ENCODE measurements around the gene TRIOBP. TPM values are rescaled to one million over a fixed set of nuclear protein-coding genes. Genes with fewer than 3 reads are reported as not detected.

TRIOBP gene
- total and polyA plus RNA-seq, 7 donors: 19.1 to 42.7 (median 24.6) TPM

- peaks cover 0 to 15% of the 10 kb centered on the region in 2 donors for H3K36me3 ChIP-seq (ENCODE audit: insufficient read depth in 1 of 2, low read depth in 1 of 2)
- H3K9me3 ChIP-seq: no peaks in the 10 kb centered on the region
- DNase-seq (no peak), ATAC-seq (no peak)
- H3K27ac ChIP-seq: peak overlapping the region; percentile 78
- no peak for TF ChIP-seq CTCF (IDR thresholded peaks at IDR 0.05)
- 66 to 80% (median 71%) methylated on average over 5 of the region's 5 CpGs for WGBS, 3 donors
- intact Hi-C loops (cut with DNase I): no loop called here
- peaks cover 40% of the 10 kb centered on the region for H3K4me1 ChIP-seq
- H3K4me3 ChIP-seq: no peak overlapping the region
- no peaks in the 10 kb centered on the region for H3K27me3 ChIP-seq (ENCODE audit: insufficient read depth in 3 of 3, low read length in 2 of 3)
Observed at GRCh38 chr22:37662039-37662438, 34.8 kb upstream of the TRIOBP start.

- no peak for TF ChIP-seq CTCF (IDR thresholded peaks at IDR 0.05)
- WGBS, 3 donors: 42 to 70% (median 46%) methylated on average over 16 of the region's 16 CpGs
- peak in 1 of 2 donors; percentile 74 for DNase-seq
- intact Hi-C loops (cut with DNase I): no loop called here
- no peaks in the 10 kb centered on the region for H3K27me3 ChIP-seq (ENCODE audit: insufficient read depth in 3 of 3, low read length in 2 of 3)
- peaks cover 0 to 15% of the 10 kb centered on the region in 2 donors for H3K36me3 ChIP-seq (ENCODE audit: insufficient read depth in 1 of 2, low read depth in 1 of 2)
- H3K9me3 ChIP-seq: no peaks in the 10 kb centered on the region
- peak in 2 of 4 donors; percentile 72 for ATAC-seq
- no peak overlapping the region for H3K4me3 ChIP-seq
- peaks cover 47% of the 10 kb centered on the region for H3K4me1 ChIP-seq
- H3K27ac ChIP-seq: peak overlapping the region; percentile 46
Observed at GRCh38 chr22:37663521-37664140, 33.2 kb upstream of the TRIOBP start.

DNA sequence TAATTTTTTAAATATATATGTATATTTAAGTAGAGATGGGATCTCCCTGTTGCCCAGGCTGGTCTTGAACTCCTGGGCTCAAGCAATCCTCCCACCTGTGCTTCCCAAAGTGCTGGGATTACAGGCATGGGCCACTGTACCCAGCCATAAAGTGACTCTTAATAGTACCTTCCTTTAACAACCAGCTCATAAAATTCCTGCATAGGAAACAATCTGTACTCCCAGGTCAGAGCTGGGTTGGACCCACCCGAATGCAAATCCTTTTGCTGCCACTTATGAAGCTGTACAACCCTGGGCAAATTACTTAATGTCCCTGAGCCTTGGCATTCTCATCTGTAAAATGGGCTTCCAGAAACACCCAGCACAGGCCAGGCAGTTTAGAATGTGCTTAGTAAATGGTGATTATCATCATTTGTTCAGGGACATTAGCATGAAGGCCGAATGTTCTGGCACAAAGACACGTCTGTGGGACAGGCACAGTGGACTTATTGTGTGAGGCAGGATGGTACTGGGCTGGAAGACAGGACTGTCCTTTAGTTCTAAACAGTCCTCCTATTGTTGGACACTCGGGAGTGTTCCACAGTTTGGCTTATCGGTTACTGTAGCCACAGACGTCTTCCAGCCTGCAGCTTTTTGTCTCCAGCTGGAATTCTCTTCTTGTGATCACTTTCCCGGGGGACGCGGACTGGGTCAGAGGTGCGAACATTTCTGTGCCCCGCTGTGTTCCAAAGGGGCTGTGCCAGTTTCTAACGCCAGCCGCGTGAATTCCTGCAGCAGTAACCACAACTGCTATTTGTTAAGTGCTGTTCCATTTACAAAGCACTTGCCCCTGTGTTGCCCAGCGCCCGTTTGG is 32.4 kb upstream of the TRIOBP start:
- TF ChIP-seq CTCF (IDR thresholded peaks at IDR 0.05): no peak

GRCh38 chr22:37665487-37665886 is 31.4 kb upstream of the TRIOBP start:
- 89 to 92% (median 90%) methylated on average over 24 of the region's 24 CpGs for WGBS, 3 donors
- intact Hi-C loops (cut with DNase I): no loop called here
- DNase-seq (no peak), ATAC-seq (no peak)
- no peak overlapping the region for H3K4me3 ChIP-seq
- no peak overlapping the region for H3K27ac ChIP-seq
- H3K27me3 ChIP-seq (ENCODE audit: insufficient read depth in 3 of 3, low read length in 2 of 3): no peaks in the 10 kb centered on the region
- no peaks in the 10 kb centered on the region for H3K9me3 ChIP-seq
- peaks cover 0 to 15% of the 10 kb centered on the region in 2 donors for H3K36me3 ChIP-seq (ENCODE audit: insufficient read depth in 1 of 2, low read depth in 1 of 2)
- peaks cover 34% of the 10 kb centered on the region for H3K4me1 ChIP-seq
- no peak for TF ChIP-seq CTCF (IDR thresholded peaks at IDR 0.05)

More for the DNA sequence above, 32.4 kb upstream of the TRIOBP start:
- Histone ChIP-seq H3K27ac (peak overlapping the region; percentile 36), H3K36me3 (ENCODE audit: insufficient read depth in 1 of 2, low read depth in 1 of 2) (peaks cover 0 to 15% of the 10 kb centered on the region in 2 donors), H3K27me3 (ENCODE audit: insufficient read depth in 3 of 3, low read length in 2 of 3) (no peaks in the 10 kb centered on the region), H3K4me3 (no peak overlapping the region), H3K4me1 (peaks cover 44% of the 10 kb centered on the region), H3K9me3 (no peaks in the 10 kb centered on the region)
- no peak for ATAC-seq
- 27 to 44% (median 31%) methylated on average over 16 of the region's 16 CpGs for WGBS, 3 donors
- no peak for DNase-seq
- intact Hi-C loops (cut with DNase I): no loop called here
